T-helper 1 cell treated with Interleukin-12 subunit alpha and Interleukin-12 subunit beta and Interleukin-4 antibody, amounts not matched to agents 30 μg/mL and 1 μg/mL, for 36 hours (primary cell): ENCODE measurements around the gene THAP12.

Experiments used
- H3K27ac Mint-ChIP-seq: one replicate; pipeline ENCODE4 v1.8.0; 2021; ENCODE audit warnings: mild to moderate bottlenecking, mixed read lengths
- H3K27me3 Mint-ChIP-seq: one replicate; pipeline ENCODE4 v1.8.0; 2021; ENCODE audit warnings: low read depth, mixed read lengths
- H3K36me3 Mint-ChIP-seq: one replicate; pipeline ENCODE4 v1.8.0; 2021; ENCODE audit warnings: low read depth, mixed read lengths
- H3K4me1 Mint-ChIP-seq: one replicate; pipeline ENCODE4 v1.8.0; 2021; ENCODE audit warnings: low read depth, mixed read lengths
- H3K4me3 Mint-ChIP-seq: one replicate; pipeline ENCODE4 v1.8.0; 2021; ENCODE audit warnings: mild to moderate bottlenecking, moderate library complexity, mixed read lengths
- H3K9me3 Mint-ChIP-seq: one replicate; pipeline ENCODE4 v1.8.0; 2021; ENCODE audit warnings: mixed read lengths

The THAP12 gene

DNA sequence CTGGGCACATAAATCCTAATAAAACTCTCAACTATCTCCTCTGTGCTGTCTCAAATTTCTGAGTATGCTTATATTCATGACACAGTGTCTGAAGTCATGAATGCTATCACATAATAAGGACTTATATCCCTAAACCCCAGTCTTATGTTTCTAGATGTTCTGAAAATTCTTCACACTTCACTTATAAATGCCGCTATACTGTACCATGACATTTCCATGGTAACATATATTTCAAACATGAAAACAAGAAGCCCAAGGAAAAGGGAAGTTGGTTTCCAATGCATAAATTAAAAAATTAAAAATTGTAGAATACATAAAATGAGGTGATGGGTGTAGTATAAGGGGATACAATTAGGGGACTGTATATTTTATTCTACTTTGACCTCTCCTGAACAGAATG, 11.9 kb upstream of the THAP12 start:
- Mint-ChIP-seq H3K4me1 (no peaks in the 10 kb centered on the region), H3K4me3 (no peak overlapping the region), H3K9me3 (no peaks in the 10 kb centered on the region), H3K27ac (no peak overlapping the region), H3K36me3 (no peaks in the 10 kb centered on the region), H3K27me3 (peaks cover 4% of the 10 kb centered on the region)

DNA sequence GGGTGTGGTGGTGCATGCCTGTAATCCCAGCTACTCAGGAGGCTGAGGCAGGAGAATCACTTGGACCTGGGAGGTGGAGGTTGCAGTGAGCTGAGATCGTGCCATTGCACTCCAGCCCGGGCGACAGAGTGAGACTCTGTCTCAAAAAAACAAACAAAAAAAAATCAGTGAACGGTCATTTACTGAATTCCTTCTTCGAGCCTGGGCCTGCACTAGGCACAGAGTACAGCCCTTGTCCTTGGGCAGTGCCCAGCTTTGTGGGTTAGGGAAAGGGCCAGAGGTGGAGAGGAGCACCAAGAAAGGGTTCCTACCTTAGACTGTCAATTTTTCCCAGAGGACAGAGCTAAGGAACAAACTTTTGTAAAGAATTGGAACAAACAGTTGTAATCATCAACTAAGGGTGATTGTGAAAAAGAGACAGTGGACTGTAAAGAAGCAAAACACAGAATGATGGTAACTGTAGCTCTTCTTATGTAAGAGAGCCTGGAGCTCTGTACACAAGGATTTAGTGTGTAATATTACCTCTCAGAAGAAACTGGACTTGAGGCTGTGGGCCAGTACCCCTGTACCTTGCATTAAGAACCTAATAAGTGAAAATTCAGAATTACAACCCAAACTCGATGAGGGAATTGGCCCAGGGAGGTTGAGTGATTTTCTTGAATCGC, 11.0 kb upstream of the THAP12 start:
- no peaks in the 10 kb centered on the region for H3K36me3 Mint-ChIP-seq
- peaks cover 4% of the 10 kb centered on the region for H3K27me3 Mint-ChIP-seq
- H3K4me3 Mint-ChIP-seq = no peak overlapping the region
- H3K4me1 Mint-ChIP-seq = no peaks in the 10 kb centered on the region
- H3K27ac Mint-ChIP-seq = no peak overlapping the region
- H3K9me3 Mint-ChIP-seq = no peaks in the 10 kb centered on the region

DNA sequence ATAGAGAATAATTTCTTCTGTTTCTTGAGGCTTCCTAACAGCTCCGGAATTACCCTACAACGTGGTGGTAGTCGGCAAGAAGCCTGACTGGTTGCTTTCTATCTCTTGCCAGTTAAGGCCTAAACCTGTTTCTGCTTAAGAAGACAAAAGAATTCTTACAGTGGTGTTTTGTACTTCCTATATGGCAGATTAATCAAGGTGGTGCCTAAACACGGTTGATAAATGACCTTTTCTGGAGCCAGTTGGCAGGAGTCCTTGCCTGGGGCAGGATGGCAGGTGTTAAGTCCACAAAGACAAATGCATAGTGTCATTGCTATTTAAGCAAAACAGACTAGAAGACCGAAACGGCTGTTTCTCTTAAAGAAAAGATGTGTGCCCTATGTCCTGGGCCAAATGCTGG, 10.1 kb upstream of the THAP12 start:
- H3K9me3 Mint-ChIP-seq = no peaks in the 10 kb centered on the region
- H3K27ac Mint-ChIP-seq = no peak overlapping the region
- no peaks in the 10 kb centered on the region for H3K36me3 Mint-ChIP-seq
- H3K4me1 Mint-ChIP-seq = no peaks in the 10 kb centered on the region
- H3K4me3 Mint-ChIP-seq = no peak overlapping the region
- peaks cover 4% of the 10 kb centered on the region for H3K27me3 Mint-ChIP-seq

DNA sequence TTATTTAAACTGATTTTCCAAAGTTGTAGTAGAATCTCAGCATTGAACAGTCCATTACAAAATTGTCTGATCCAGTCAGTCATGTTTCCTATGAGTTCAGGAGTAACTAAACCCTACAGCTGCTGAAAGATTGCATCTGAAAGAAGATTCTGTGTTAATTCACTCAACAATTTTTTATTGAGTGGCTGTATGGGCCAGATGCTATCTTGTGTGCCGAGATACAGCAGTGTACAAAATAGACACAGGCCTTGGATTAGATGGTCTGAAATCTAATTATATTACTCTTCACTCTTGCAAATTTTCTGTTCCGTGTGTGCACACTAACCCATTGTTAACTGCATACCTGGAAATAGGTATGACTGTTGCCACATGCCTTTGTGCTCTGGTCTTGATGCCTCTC, 7.5 kb upstream of the THAP12 start:
- no peaks in the 10 kb centered on the region for H3K36me3 Mint-ChIP-seq

DNA sequence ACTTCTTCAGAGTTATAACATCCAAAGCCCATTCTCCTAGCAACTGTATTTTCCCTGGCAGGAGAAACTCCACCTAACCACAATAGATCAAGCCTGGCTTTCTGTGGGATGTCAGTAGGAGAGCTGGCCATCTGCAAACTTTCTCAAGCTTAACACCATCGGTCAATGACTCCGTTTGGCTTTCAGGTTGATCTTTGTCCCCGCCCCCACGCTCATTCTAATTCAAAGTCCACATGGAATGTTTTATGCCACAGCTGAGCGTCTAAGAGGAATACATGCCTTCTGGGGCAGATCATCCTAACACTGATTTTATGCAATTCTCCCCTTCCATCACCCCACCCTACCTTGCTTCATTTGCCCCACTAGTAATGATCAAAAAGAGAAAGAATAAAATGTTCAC, 5.0 kb upstream of the THAP12 start:
- peaks cover 3% of the 10 kb centered on the region for H3K36me3 Mint-ChIP-seq
- H3K4me3 Mint-ChIP-seq = no peak overlapping the region
- H3K9me3 Mint-ChIP-seq = no peaks in the 10 kb centered on the region
- H3K27ac Mint-ChIP-seq = no peak overlapping the region
- H3K27me3 Mint-ChIP-seq = no peaks in the 10 kb centered on the region
- H3K4me1 Mint-ChIP-seq = peaks cover 20% of the 10 kb centered on the region

More for the DNA sequence above, 7.5 kb upstream of the THAP12 start:
- Mint-ChIP-seq H3K4me3 (no peak overlapping the region), H3K27ac (no peak overlapping the region), H3K27me3 (peaks cover 2% of the 10 kb centered on the region), H3K9me3 (no peaks in the 10 kb centered on the region), H3K4me1 (peaks cover 2% of the 10 kb centered on the region)

DNA sequence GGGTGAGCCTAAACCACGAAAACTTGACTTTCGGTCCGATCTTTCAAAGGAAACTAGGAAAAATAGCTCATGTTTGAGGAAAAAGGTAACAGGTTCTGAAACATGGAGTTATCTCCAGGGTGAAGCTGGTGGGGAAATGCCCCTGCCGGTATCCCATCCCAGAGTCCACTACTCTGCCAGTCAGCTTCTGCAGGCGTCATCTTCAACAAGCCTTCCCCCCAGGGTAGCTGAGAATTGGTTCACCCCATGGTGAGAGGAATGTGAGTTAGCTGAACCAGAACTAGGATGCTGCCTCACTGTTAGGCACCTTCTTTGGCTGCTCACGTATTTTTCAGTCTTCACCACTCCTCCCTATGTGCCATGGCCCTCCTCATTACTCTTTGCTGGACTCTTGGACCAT, 1.3 kb upstream of the THAP12 start:
- Mint-ChIP-seq H3K27ac (peak overlapping the region; percentile 31), H3K27me3 (no peaks in the 10 kb centered on the region), H3K4me1 (peaks cover 35% of the 10 kb centered on the region), H3K4me3 (peak overlapping the region; percentile 90), H3K36me3 (peaks cover 6% of the 10 kb centered on the region), H3K9me3 (no peaks in the 10 kb centered on the region)

DNA sequence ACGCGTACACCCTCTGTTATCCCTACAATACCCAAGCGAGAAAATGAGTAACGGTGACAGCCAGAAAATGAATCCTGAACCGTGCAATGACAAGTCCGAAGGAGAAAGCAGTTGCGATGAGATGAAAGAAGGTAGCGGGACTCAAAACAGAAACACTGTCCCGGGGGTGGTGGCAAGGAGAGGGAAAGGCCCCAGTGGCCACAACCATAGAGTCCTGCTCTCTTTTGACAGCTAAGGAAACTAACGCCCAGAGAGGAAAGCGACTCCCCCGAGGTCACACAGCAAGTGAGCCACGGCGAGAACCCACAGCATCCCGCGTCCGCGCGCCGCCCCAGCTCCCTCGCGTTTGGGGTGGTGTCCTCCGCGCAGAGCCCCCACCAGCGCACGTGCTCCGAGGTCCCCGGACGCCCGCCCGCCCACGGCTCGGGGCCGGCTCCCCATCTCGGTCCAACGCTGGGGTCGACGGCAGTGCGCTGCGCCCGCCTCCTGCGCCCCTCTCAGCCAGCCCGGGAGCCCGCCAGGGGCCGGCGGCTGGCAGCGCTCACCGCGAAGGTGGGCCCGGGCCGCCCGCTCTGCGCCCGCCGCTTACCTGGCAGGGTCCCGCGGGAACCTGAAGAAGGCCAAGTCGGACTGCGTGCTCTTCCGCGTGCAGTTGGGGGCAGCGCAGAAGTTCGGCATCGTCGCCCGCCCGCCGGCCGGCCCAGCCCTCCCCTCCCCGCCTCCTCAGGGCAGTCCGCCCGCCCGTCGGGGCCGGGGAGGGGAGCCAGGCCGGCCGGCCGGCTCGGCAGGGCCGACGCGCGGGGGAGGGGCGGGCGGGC, 564 bp downstream of the THAP12 start:
- Mint-ChIP-seq H3K27ac (peak overlapping the region; percentile 93), H3K4me3 (peak overlapping the region; percentile 97), H3K27me3 (no peaks in the 10 kb centered on the region), H3K36me3 (peaks cover 6% of the 10 kb centered on the region), H3K9me3 (no peaks in the 10 kb centered on the region), H3K4me1 (peaks cover 35% of the 10 kb centered on the region)

DNA sequence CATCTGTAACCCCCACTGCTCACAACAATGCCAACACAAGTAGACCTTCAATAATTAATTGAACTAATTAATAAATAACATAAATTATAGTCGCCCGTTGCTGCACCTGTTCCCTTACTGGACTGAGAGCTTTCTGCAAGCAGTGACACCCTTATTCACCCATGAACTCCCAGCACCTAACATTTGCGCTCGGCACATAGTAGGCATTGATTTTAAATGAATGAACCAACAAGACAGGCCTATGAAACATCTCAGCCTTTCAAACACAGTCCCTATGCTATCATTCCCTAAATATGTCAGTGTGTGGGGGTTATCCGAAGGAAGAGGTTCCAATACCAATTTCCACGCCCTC, 1.1 kb downstream of the THAP12 start:
- no peaks in the 10 kb centered on the region for H3K9me3 Mint-ChIP-seq
- peaks cover 6% of the 10 kb centered on the region for H3K36me3 Mint-ChIP-seq
- H3K27ac Mint-ChIP-seq = peak overlapping the region; percentile 93
- H3K27me3 Mint-ChIP-seq = no peaks in the 10 kb centered on the region
- peak overlapping the region; percentile 97 for H3K4me3 Mint-ChIP-seq
- H3K4me1 Mint-ChIP-seq = peaks cover 35% of the 10 kb centered on the region

DNA sequence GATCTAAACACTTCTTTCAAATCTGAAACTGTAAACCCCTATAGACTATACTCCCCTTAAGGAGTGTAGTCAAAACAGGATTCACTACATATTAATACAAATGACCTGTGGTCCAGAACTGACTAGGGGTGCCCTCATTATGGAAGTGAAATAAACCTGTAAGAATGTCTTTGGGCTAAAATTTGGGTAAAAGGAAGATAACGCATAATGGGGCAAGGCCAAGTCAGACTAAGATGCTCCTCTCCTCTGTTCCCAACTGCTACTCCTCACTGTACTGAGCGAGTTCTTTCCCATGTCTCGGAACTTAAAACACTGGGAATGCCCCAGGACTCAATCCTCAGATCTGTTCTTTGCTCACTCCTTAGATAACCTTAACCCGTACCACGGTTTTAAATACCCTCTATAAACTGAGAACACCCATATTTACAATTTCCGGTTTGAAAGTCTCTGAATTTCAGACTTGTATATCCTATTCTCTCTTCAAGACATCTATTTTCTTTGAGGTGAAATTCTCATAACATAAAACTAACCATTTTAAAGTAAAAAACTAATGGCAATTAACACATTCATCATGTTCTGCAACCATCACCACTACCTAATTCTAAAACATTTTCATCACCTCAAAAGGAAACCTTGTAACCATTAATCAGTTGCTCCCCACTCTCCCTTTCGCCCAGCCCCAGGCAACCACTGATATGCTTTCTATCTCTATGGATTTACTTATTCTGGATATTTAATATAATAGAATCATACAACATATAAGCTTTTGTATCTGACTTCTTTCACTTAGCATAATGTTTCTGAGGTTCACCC, 4.0 kb downstream of the THAP12 start:
- Mint-ChIP-seq H3K36me3 (peaks cover 3% of the 10 kb centered on the region), H3K4me1 (peaks cover 29% of the 10 kb centered on the region), H3K27ac (no peak overlapping the region), H3K4me3 (no peak overlapping the region), H3K9me3 (no peaks in the 10 kb centered on the region), H3K27me3 (no peaks in the 10 kb centered on the region)

DNA sequence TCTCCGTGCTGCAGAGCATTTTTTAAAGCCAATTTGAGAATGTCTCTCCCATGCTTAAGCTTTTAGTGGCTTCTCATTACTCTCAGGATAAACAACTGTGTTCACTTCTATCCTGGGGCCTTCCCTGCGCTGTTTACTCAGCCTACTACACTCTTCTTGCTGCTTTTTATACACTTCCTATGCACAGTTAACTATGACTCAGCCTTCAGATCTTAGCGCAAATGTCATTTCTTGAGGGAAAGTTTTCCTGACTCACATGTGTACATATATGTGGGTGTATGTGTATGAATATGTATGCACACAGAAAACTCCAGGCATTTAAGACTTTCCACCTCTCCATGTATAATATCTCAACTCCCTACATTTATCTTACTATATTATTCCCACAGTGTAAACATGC, 9.8 kb downstream of the THAP12 start:
- Mint-ChIP-seq H3K9me3 (no peaks in the 10 kb centered on the region), H3K4me3 (no peak overlapping the region), H3K4me1 (peaks cover 23% of the 10 kb centered on the region), H3K27ac (peak overlapping the region; percentile 62), H3K36me3 (no peaks in the 10 kb centered on the region), H3K27me3 (no peaks in the 10 kb centered on the region)

DNA sequence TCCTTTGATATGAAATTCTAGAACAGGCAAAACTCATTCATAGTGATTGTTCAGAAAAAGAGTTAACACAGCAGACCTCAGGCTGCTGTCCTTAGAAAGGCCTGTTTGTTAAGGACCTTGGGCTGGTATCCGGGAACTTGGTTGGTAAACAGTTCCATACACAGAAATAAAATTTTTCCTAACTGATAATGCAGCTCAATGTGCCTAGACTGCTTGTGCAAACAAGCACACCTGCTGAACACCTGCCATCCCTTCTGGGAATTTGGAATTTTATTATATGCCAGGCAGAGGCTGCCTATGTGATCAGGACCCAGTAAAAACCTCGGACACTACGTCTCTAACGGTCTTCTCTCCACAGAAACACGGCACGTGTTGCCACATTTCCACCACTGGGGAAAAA, 11.5 kb downstream of the THAP12 start:
- Mint-ChIP-seq H3K4me1 (peaks cover 28% of the 10 kb centered on the region), H3K27ac (no peak overlapping the region), H3K9me3 (no peaks in the 10 kb centered on the region), H3K36me3 (peaks cover 5% of the 10 kb centered on the region), H3K4me3 (no peak overlapping the region), H3K27me3 (no peaks in the 10 kb centered on the region)

DNA sequence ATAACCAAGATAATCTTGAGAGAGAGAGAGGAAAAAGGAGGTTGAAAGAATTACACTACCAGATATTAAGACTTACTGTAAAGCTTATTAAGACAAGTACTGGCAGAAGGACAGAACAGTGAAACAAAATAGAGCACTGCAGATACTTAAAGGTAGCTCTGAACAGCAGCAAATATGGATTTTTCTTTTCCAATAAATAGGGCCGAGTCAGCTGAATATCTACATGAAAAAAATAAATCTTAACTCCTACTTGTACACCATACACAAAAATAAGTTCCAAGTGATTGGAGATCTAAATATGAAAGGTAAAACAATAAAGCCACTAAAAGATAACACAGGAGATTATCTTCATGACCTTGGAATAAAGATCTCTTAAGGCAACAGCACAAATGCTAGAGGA, 12.4 kb downstream of the THAP12 start:
- Mint-ChIP-seq H3K27ac (no peak overlapping the region), H3K9me3 (no peaks in the 10 kb centered on the region), H3K4me1 (peaks cover 24% of the 10 kb centered on the region)

DNA sequence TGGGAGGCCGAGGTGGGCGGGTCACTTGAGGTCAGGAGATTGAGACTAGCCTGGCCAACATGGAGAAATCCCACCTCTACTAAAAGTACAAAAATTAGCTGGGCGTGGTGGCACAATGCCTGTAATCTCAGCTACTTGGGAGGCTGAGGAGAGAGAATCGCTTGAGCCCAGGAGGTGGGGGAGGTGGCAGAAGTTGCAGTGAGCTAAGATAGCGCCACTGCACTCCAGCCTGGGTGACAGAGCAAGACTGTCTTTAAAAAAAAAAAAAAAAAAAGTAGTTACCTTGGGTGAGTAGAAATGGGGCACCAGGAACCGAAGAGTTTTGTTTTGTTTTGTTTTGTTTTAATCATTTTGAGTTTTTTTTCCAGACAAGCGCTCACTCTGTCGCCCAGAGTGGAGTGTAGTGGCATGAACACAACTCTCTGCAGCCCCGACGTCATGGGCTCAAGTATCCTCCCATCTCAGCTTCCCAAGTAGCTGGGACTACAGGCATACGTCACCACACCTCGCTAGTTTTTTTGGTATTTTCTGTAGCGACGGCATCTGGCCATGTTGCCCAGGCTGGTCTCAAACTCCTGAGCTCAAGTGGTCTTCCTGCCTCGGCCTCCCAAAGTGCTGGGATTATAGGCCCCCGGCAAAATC, 15.8 kb downstream of the THAP12 start:
- peaks cover 16% of the 10 kb centered on the region for H3K36me3 Mint-ChIP-seq
- no peak overlapping the region for H3K27ac Mint-ChIP-seq
- peaks cover 21% of the 10 kb centered on the region for H3K4me1 Mint-ChIP-seq
- no peaks in the 10 kb centered on the region for H3K9me3 Mint-ChIP-seq
- no peak overlapping the region for H3K4me3 Mint-ChIP-seq
- no peaks in the 10 kb centered on the region for H3K27me3 Mint-ChIP-seq

More for the DNA sequence above, 12.4 kb downstream of the THAP12 start:
- H3K4me3 Mint-ChIP-seq = no peak overlapping the region
- no peaks in the 10 kb centered on the region for H3K27me3 Mint-ChIP-seq
- peaks cover 9% of the 10 kb centered on the region for H3K36me3 Mint-ChIP-seq

DNA sequence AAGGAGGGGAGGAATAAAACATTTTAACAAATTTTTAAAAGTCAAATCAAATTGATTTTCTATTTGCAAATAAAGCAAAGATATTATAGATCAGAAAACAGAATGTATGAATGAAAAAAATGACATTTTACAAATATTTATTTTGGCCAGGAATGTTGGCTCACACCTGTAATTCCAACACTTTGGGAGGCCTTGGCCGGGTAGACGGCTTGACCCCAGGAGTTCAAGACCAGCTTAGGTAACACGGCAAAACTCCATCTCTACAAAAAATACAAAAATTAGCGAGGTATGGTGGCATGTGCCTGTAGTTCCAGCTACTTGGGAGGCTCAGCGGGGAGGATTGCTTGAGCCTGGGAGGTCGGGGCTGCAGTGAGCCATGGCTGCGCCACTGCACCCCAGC, 18.2 kb downstream of the THAP12 start:
- Mint-ChIP-seq H3K27ac (no peak overlapping the region), H3K4me3 (no peak overlapping the region), H3K4me1 (peaks cover 13% of the 10 kb centered on the region), H3K9me3 (no peaks in the 10 kb centered on the region), H3K36me3 (peaks cover 26% of the 10 kb centered on the region), H3K27me3 (no peaks in the 10 kb centered on the region)
